ENCODE data around the gene KIAA1549.

Gene KIAA1549

GRCh38 chr7:138854115-138854645 is 127.0 kb downstream of the KIAA1549 start:
- TF ChIP-seq, protein P1, sequence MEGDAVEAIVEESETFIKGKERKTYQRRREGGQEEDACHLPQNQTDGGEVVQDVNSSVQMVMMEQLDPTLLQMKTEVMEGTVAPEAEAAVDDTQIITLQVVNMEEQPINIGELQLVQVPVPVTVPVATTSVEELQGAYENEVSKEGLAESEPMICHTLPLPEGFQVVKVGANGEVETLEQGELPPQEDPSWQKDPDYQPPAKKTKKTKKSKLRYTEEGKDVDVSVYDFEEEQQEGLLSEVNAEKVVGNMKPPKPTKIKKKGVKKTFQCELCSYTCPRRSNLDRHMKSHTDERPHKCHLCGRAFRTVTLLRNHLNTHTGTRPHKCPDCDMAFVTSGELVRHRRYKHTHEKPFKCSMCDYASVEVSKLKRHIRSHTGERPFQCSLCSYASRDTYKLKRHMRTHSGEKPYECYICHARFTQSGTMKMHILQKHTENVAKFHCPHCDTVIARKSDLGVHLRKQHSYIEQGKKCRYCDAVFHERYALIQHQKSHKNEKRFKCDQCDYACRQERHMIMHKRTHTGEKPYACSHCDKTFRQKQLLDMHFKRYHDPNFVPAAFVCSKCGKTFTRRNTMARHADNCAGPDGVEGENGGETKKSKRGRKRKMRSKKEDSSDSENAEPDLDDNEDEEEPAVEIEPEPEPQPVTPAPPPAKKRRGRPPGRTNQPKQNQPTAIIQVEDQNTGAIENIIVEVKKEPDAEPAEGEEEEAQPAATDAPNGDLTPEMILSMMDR (IDR thresholded peaks at IDR 0.05): no peak
- intact Hi-C loops (cut with DNase I; ENCODE audit: low total_unique reads): no loop called here
- Histone ChIP-seq H3K27me3 (no peaks in the 10 kb centered on the region), H3K27ac (no peak overlapping the region), H3K4me1 (no peaks in the 10 kb centered on the region), H3K36me3 (no peaks in the 10 kb centered on the region), H3K4me3 (no peak overlapping the region), H3K9me3 (no peaks in the 10 kb centered on the region)
- no peak for DNase-seq

GRCh38 chr7:138853448-138853847 is 127.7 kb downstream of the KIAA1549 start:
- no peaks in the 10 kb centered on the region for H3K4me1 ChIP-seq
- no peak overlapping the region for H3K27ac ChIP-seq
- no peak overlapping the region for H3K4me3 ChIP-seq
- TF ChIP-seq, protein P1 (IDR thresholded peaks at IDR 0.05): no peak
- intact Hi-C loops (cut with DNase I; ENCODE audit: low total_unique reads): no loop called here
- DNase-seq: no peak
- H3K27me3 ChIP-seq: no peaks in the 10 kb centered on the region
- H3K36me3 ChIP-seq: no peaks in the 10 kb centered on the region
- H3K9me3 ChIP-seq: no peaks in the 10 kb centered on the region

DNA sequence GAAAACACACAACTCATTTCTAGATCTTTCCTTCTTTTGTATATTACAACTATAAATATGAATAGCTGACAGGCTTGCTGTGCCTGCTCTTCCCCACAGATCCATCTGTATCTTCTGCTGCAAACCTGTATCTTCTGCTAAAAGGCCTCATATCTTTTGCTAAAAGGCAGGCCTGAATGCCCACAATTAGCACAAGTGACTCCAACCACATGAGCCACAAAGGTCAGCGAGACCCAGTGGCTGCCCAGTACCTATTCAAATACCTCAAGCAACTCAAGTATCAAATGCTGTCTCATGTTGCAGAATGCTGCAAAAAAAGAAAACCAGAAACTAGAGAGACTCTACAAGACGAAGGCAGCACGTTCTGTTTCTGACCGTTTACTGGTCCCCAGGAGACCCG is 128.7 kb downstream of the KIAA1549 start:
- no peaks in the 10 kb centered on the region for H3K27me3 ChIP-seq
- no peak overlapping the region for H3K27ac ChIP-seq
- H3K36me3 ChIP-seq: no peaks in the 10 kb centered on the region
- H3K9me3 ChIP-seq: no peaks in the 10 kb centered on the region
- TF ChIP-seq, protein P1 (IDR thresholded peaks at IDR 0.05): no peak
- H3K4me3 ChIP-seq: no peak overlapping the region
- intact Hi-C loops (cut with DNase I; ENCODE audit: low total_unique reads): no loop called here
- DNase-seq: no peak
- no peaks in the 10 kb centered on the region for H3K4me1 ChIP-seq

DNA sequence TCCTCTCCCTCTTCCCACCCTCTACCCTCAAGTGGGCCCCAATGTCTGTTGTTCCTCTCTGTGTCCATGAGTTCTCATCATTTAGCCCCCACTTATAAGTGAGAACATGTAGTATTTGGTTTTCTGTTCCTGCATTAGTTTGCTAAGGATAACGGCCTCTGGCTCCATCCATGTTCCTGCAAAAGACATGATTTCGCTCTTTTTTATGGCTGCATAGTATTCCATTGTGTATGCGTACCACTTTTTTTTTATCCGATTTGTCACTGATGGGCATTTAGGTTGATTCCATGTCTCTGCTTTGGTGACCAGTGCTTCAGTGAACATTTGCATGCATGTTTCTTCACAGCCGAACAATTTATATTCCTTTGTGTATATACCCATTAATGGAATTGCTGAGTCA is 131.5 kb downstream of the KIAA1549 start:
- Histone ChIP-seq H3K36me3 (no peaks in the 10 kb centered on the region), H3K4me3 (no peak overlapping the region), H3K4me1 (no peaks in the 10 kb centered on the region), H3K27ac (no peak overlapping the region), H3K9me3 (no peaks in the 10 kb centered on the region), H3K27me3 (no peaks in the 10 kb centered on the region)
- intact Hi-C loops (cut with DNase I; ENCODE audit: low total_unique reads): no loop called here
- DNase-seq: no peak
- TF ChIP-seq, protein P1 (IDR thresholded peaks at IDR 0.05): no peak

- Histone ChIP-seq H3K4me1 (no peaks in the 10 kb centered on the region), H3K27me3 (no peaks in the 10 kb centered on the region), H3K4me3 (no peak overlapping the region), H3K27ac (no peak overlapping the region), H3K9me3 (no peaks in the 10 kb centered on the region), H3K36me3 (no peaks in the 10 kb centered on the region)
- TF ChIP-seq, protein P1 (IDR thresholded peaks at IDR 0.05): no peak
- intact Hi-C loops (cut with DNase I; ENCODE audit: low total_unique reads): no loop called here
- no peak for DNase-seq
Measured at GRCh38 chr7:138848056-138848980, 132.9 kb downstream of the KIAA1549 start.
